CD4-positive, alpha-beta T cell (primary cell): ENCODE measurements around the gene EHF. TPM values are rescaled to one million over a fixed set of nuclear protein-coding genes. Genes with fewer than 3 reads are reported as not detected.
A peak's percentile ranks its signal among the peaks of the same experiment; 100 is the strongest.

ENCODE experiments used
- ATAC-seq: fragments of 200-7000 bp; cut with Tn5 transposase; one replicate; pipeline ENCODE4 v1.10.0; 2022; ENCODE audit warnings: mild to moderate bottlenecking; ENCODE audit not compliant: poor library complexity
- CTCF ChIA-PET: fragments of 350-600 bp; sonication (Branson Sonifier 250); formaldehyde crosslinking; loops from one replicate; lab custom pipeline; 2021; ENCODE audit warnings: antibody characterized with exemption, inconsistent platforms; lab: Charles Lee
- POLR2A ChIA-PET: fragments of 350-600 bp; sonication (Branson Sonifier 250); formaldehyde crosslinking; loops from one replicate; lab custom pipeline; 2021; ENCODE audit warnings: antibody characterized with exemption, inconsistent platforms; lab: Charles Lee
- DNase-seq, 14 experiments: peaks; one replicate each; pipeline ENCODE4 v3.0.0-alpha.2; 2013 to 2020; ENCODE audit warnings: mixed read lengths in 2 of 14
- H3K27ac ChIP-seq, 2 donors: one replicate each; pipeline versions ENCODE4 v1.5.1 to v1.7.0; 2013; ENCODE audit warnings: low read length in 2 of 2, low read depth in 1 of 2, mild to moderate bottlenecking in 1 of 2
- H3K27me3 ChIP-seq, 2 experiments: 1 replicate in 1 of 2; 2 replicates in 1 of 2; pipeline versions ENCODE4 v1.6.1 to v1.7.0; 2013; ENCODE audit warnings: low read length in 2 of 2, control low read depth in 1 of 2, mild to moderate bottlenecking in 1 of 2, moderate library complexity in 1 of 2; ENCODE audit not compliant: insufficient read depth in 2 of 2, control insufficient read depth in 1 of 2
- H3K36me3 ChIP-seq: one replicate; pipeline ENCODE4 v1.6.1; 2013; ENCODE audit warnings: low read length, control low read depth; ENCODE audit not compliant: insufficient read depth
- H3K4me1 ChIP-seq: one replicate; pipeline ENCODE4 v1.6.1; 2013; ENCODE audit warnings: low read length, control low read depth; ENCODE audit not compliant: insufficient read depth
- H3K4me3 ChIP-seq: one replicate; pipeline ENCODE4 v1.5.1; 2013; ENCODE audit warnings: mild to moderate bottlenecking, low read length, moderate library complexity
- H3K9me3 ChIP-seq, 2 experiments: 1 replicate in 1 of 2; 2 replicates in 1 of 2; pipeline versions ENCODE4 v1.6.1 to v1.7.0; 2013; ENCODE audit warnings: low read length in 2 of 2, mild to moderate bottlenecking in 2 of 2, control low read depth in 1 of 2, moderate library complexity in 1 of 2; ENCODE audit not compliant: control insufficient read depth in 1 of 2, insufficient read depth in 1 of 2
- H3K27ac Mint-ChIP-seq: one replicate; pipeline ENCODE4 v1.8.0; 2020; ENCODE audit warnings: mixed read lengths
- H3K27me3 Mint-ChIP-seq: one replicate; pipeline ENCODE4 v1.8.0; 2021; ENCODE audit warnings: mixed read lengths
- H3K36me3 Mint-ChIP-seq: one replicate; pipeline ENCODE4 v1.8.0; 2021; ENCODE audit warnings: low read depth, mixed read lengths
- H3K4me1 Mint-ChIP-seq: one replicate; pipeline ENCODE4 v1.8.0; 2021; ENCODE audit warnings: low read depth, mixed read lengths
- H3K4me3 Mint-ChIP-seq: one replicate; pipeline ENCODE4 v1.8.0; 2020; ENCODE audit warnings: mild to moderate bottlenecking, mixed read lengths
- H3K9me3 Mint-ChIP-seq: one replicate; pipeline ENCODE4 v1.8.0; 2020; ENCODE audit warnings: mixed read lengths
- intact Hi-C, 2 experiments: fragments of 100-400 bp; cut with DNase I in 1 of 2; cut with micrococcal nuclease in 1 of 2; formaldehyde crosslinking; loops; one replicate each; pipeline versions ENCODE4 v1.15.1 to v1.9.0; 2023 to 2025; cut with DNase I, micrococcal nuclease
- total RNA-seq, 174 experiments: library from RNA in 2 of 174; stranded (reverse) in 2 of 174; gene quantifications; one replicate each; pipeline ENCODE4 v1.2.3 and lab custom pipeline; 2021 to 2026
- TF ChIP-seq, protein P1 (sequence below): fragments of 200-600 bp; IDR thresholded peaks from one replicate; pipeline ENCODE4 v1.8.0; 2022; ENCODE audit warnings: antibody characterized with exemption, mild to moderate bottlenecking

The EHF gene
- total RNA-seq, 2 experiments from 2014 or later, result not detected

- Mint-ChIP-seq H3K27ac (peak overlapping the region; percentile 3), H3K4me1 (peaks cover 21% of the 10 kb centered on the region), H3K9me3 (no peaks in the 10 kb centered on the region), H3K36me3 (no peaks in the 10 kb centered on the region), H3K27me3 (peaks cover 28% of the 10 kb centered on the region), H3K4me3 (no peak overlapping the region)
- Histone ChIP-seq H3K9me3 (no peaks in the 10 kb centered on the region), H3K4me3 (no peak overlapping the region), H3K36me3 (no peaks in the 10 kb centered on the region), H3K27ac (no peak overlapping the region), H3K4me1 (peaks cover 36% of the 10 kb centered on the region), H3K27me3 (peaks cover 0 to 11% of the 10 kb centered on the region in 2 experiments)
- DNase-seq, result peak in 2 of 14 experiments; percentile 29 to 53
- ChIA-PET POLR2A (no interaction called here), CTCF (no interaction called here)
- TF ChIP-seq, protein P1, sequence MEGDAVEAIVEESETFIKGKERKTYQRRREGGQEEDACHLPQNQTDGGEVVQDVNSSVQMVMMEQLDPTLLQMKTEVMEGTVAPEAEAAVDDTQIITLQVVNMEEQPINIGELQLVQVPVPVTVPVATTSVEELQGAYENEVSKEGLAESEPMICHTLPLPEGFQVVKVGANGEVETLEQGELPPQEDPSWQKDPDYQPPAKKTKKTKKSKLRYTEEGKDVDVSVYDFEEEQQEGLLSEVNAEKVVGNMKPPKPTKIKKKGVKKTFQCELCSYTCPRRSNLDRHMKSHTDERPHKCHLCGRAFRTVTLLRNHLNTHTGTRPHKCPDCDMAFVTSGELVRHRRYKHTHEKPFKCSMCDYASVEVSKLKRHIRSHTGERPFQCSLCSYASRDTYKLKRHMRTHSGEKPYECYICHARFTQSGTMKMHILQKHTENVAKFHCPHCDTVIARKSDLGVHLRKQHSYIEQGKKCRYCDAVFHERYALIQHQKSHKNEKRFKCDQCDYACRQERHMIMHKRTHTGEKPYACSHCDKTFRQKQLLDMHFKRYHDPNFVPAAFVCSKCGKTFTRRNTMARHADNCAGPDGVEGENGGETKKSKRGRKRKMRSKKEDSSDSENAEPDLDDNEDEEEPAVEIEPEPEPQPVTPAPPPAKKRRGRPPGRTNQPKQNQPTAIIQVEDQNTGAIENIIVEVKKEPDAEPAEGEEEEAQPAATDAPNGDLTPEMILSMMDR, result no peak
- ATAC-seq, result no peak
- intact Hi-C loops, result no loop called here
Measured at GRCh38 chr11:34651551-34651950, 30.7 kb downstream of the EHF start.

GRCh38 chr11:34652191-34652973, 31.5 kb downstream of the EHF start:
- H3K9me3 ChIP-seq, result no peaks in the 10 kb centered on the region
- TF ChIP-seq, protein P1, result no peak
- Mint-ChIP-seq H3K36me3 (no peaks in the 10 kb centered on the region), H3K27me3 (peaks cover 29% of the 10 kb centered on the region), H3K9me3 (no peaks in the 10 kb centered on the region), H3K4me1 (peaks cover 21% of the 10 kb centered on the region), H3K27ac (no peak overlapping the region), H3K4me3 (no peak overlapping the region)
- peaks cover 36% of the 10 kb centered on the region for H3K4me1 ChIP-seq
- no peaks in the 10 kb centered on the region for H3K36me3 ChIP-seq
- H3K27me3 ChIP-seq, result peaks cover 5 to 11% of the 10 kb centered on the region in 2 experiments
- intact Hi-C loops, result no loop called here
- no peak overlapping the region for H3K4me3 ChIP-seq
- CTCF ChIA-PET, result no interaction called here
- H3K27ac ChIP-seq, result no peak overlapping the region
- POLR2A ChIA-PET, result interaction anchor here (0.7 kb wide), 1 partner anchor 1170 kb away, joined by 3 read pairs; no protein-coding TSS in a partner anchor
- ATAC-seq, result no peak
- no peak for DNase-seq

- Histone ChIP-seq H3K9me3 (no peaks in the 10 kb centered on the region), H3K4me1 (peaks cover 36% of the 10 kb centered on the region), H3K27ac (no peak overlapping the region), H3K36me3 (no peaks in the 10 kb centered on the region), H3K27me3 (peaks cover 5 to 11% of the 10 kb centered on the region in 2 experiments), H3K4me3 (no peak overlapping the region)
- peaks cover 29% of the 10 kb centered on the region for H3K27me3 Mint-ChIP-seq
- intact Hi-C loops, result no loop called here
- no peaks in the 10 kb centered on the region for H3K9me3 Mint-ChIP-seq
- ChIA-PET POLR2A (interaction anchor here (0.7 kb wide), 1 partner anchor 1170 kb away, joined by 3 read pairs; no protein-coding TSS in a partner anchor), CTCF (no interaction called here)
- DNase-seq (no peak), ATAC-seq (no peak)
- no peaks in the 10 kb centered on the region for H3K36me3 Mint-ChIP-seq
- peaks cover 21% of the 10 kb centered on the region for H3K4me1 Mint-ChIP-seq
- H3K27ac Mint-ChIP-seq, result no peak overlapping the region
- TF ChIP-seq, protein P1, result no peak
- H3K4me3 Mint-ChIP-seq, result no peak overlapping the region
Measured at GRCh38 chr11:34653031-34653430, 32.1 kb downstream of the EHF start.
